Measurements from ENCODE around the gene ACTL10.

Gene ACTL10

DNA sequence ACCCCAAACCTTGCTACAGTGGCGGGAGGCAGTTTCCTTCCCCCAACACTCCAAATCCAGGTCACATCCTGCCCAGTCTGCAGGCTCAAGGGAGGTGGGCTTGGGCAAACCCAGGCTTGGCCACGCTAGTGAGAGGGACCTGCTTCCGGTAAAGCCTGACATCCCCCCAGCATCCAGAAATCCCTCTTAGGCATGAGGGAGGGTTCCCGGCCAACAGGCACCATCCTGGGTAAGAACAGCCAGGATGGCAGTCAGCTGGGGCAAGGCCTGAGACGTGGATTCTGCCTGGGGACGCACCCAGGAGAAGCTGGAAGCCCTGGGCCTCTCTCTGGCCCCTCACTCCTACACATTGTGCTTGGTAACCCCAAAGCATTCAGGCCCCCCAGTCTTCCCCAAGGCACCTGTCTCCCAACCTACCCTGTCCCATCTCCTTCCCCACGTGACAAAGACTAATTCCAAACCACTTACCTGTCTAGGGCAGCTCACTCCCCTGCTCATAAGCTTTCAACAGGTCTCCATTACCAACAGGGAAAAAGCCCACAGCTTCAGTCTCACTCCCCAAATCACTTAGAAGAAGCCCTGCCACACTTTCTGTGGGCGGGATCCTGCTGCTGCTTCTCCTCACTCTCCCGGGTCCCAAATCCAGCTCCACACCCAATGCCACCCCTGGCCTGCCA lies 2.5 kb upstream of the ACTL10 start:
- DNase-seq (ENCODE audit: low spot score) = no peak

DNA sequence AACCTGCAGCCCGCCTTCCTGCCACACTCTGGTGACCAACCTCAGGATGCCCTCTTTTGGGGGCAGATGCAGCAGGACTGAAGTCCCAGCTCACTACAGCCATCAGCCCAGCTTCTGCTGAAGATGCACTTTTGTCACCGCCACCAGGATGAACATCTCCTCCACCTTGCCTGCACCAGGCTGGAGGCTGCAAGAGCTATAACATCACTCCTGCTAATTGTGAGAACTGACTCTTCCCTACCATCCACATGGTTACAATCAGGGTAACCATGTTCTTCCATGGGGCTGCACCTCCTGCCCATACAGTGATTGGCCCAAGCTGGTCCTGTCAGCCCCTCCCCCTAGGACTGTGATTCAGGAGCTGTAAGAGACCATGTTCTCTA lies 2.0 kb upstream of the ACTL10 start:
- no peak for DNase-seq (ENCODE audit: low spot score)

DNA sequence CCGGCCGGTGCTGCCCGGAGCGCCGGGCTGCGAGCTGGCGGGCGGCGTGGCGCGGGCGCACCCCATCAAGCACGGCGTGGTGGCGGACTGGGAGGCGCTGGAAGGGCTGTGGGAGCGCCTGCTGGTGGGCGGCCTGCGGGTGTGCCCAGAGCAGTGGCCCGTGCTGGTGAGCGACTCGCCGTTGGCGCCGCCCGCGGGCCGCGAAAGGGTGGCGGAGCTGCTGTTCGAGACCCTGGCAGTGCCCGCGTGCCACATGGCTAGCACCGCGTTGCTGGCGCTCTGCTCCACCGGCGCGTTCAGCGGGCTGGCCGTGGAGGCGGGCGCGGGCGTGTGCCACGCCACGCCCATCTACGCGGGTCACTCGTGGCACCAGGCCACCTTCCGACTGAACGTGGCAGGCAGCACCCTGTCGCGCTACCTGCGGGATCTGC lies 517 bp downstream of the ACTL10 start:
- peak; percentile 70 for DNase-seq (ENCODE audit: low spot score)

DNA sequence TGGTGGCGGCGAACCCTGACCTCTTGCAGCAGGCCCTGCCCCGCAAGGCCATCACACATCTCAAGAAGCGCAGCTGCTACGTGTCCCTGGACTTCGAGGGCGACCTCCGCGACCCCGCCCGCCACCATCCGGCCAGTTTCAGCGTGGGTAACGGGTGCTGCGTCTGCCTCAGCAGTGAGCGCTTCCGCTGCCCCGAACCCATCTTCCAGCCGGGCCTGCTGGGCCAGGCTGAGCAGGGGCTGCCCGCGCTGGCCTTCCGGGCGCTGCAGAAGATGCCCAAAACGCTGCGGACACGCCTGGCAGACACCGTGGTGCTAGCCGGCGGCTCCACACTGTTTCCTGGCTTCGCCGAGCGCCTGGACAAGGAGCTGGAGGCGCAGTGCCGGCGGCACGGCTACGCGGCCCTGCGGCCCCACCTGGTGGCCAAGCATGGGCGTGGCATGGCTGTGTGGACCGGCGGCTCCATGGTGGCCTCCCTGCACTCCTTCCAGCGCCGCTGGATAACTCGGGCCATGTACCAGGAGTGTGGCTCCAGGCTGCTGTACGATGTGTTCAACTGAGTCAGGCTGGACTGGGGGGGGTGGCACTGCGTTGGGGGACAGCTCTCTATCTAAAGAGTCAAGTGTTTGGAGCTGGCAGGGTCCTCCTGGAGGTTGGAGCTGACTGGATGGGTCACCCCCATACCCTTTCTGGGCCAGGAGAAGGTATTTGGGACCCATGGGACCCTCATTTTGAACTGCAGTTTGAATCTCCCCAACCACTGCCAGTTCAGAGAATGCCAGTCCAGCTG lies 1.1 kb downstream of the ACTL10 start:
- DNase-seq (ENCODE audit: low spot score) = peak; percentile 99

DNA sequence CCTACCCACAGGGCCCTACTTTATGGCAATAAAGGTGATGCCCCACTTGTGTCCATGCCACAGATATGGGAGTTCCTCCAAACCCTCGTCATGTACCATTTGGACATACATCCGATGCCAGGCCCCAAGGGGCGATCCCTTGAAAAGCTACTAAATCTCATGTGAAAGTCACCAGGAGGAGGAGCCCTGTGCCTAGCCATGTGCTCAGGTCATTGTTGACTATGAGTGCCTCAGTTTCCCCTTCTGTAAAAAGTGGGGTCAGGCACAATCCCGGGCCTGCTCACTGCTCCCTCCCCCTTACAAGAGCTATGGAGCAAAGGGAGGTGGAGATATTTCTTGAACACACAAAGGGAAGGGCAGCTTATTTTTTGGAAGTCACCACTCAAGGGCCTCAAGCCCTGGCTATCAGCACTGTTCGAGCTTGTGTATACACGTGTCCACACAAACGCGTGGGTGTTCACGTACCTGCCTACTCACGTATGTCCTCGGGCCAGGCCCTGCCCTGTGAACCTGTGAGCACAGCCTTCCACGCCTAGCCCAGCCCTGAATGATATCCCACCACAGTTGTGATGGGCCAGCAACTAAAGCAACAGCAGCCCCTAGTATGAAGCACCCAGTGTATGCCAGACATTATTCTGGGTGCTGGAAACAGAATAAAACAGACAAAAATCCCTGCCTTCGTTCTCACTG lies 1.9 kb downstream of the ACTL10 start:
- DNase-seq (ENCODE audit: low spot score) = no peak

DNA sequence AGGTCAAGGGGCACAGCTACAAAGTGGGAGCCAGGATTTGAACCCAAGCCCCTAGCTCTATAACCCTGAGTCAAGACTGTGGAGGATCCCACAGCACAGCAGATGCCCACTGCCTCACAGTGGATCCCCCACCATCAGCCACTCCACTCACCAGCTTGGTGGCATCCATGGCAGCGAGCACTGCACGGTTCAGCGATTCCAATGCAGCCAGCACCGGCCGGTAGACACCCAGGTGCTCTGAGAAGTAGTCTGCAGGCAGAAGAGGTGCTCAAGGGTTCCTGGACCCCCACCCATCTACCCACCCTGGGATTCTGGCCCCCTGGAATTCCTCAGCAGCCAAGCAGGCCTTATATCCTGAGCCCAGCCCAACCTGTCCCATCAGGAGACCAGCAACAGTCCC lies 2.5 kb downstream of the ACTL10 start:
- DNase-seq (ENCODE audit: low spot score) = no peak

DNA sequence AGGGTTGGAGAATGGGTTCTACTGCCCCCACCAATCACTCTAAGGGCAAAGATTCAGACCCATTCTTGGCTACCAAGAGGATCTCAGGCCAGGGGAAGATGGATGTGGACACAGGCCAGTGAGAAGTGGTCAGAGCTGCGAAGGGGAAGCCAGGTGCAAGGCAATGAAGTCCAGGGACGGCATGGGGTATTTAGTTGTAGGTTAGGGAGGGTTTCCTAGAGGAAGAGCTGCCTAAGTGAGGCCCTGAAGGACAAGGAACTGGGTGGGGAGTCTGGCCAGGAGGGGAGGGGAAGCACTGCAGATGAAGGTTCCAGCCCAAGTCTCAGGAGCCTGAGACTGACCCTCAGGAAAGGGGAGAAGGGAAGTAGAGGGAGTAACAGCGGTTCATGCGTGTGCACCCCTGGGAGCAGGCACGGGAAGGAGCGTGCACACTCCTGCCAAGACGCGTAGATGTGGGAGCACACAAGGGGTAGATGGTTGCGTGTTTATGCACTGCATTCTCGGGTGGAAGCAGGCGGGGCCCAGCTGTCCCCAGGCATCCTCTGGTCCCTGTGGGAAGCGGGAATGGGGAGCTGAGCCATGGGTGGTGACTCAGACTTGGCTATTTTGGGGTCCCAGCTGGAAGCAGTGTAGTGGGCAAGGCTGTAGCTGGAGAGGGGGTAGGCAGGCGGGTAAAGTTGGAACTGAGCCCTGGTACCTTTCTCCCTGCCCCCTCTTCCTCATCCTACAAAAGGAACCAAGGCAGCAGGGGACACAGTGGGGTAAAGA lies 3.3 kb downstream of the ACTL10 start:
- no peak for DNase-seq (ENCODE audit: low spot score)

DNA sequence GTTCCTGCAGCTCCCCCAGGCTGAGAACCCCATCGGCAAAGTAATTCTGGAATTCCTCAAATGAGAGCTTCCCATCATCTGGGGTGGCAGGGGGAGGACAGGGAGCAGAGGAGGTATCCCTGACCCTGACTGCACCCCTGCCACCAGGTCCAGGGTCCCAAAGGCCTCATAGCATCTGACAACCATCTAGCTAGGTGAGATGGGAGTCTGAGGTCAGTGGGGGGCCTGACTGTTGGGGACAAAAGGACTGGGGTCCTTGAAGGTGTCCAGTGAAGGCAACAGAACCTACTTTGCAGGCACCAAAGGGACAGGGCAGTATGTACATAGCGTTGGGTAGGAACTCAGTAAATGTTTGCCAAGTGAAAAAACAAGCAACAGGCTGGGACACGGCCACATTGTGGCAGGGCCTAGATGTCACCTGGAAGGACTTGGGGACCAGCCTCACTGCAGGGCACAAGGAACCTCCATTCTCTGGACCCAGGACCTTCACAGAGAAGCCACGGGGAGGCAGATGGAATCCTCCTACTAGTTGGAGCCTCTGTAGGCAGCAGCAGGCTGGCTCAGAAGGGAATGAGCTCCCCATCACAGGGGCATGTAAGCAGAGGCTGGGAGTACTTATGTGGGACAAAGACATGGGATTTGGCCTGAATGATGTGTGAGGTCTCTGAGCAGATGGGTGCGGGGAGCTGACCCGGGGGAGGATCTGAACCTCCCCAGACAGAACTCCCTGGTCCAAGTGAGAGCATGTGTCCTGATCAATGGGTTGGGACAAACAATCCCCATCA lies 4.2 kb downstream of the ACTL10 start:
- no peak for DNase-seq (ENCODE audit: low spot score)

DNA sequence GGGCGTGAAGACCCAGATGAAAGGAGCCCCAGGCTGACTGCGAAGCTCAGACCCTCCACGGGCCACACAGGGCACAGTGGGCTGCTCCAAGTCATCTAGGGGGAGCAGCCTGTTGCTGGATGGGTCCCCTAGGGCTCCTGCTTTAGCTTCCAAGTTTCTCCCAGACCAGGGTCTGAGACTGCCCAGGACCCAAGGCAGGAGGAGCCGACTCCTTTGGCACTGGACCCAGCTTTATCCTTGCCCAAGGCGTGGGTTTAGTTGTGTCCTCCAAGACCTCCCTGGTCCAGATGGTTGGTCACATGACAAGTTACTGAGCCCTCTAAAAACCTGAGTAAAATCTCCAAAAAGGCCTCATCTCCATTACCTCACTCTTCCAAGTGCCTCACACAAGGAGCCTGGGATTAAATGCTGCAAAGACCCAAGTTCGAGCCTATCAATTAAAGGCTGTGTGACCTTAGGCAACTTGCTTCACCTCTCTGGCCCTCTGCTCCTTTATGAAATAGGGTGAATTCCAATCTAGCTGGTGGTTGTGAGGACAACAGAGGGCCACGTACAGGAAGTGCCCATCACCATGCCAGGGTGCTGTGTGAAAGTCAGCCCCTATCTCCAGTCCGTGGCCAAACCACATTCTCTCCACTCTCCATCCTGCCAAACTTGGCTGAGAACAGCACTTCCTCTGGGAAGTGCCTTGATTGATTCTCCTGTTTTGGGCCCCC lies 5.0 kb downstream of the ACTL10 start:
- no peak for DNase-seq (ENCODE audit: low spot score)

DNA sequence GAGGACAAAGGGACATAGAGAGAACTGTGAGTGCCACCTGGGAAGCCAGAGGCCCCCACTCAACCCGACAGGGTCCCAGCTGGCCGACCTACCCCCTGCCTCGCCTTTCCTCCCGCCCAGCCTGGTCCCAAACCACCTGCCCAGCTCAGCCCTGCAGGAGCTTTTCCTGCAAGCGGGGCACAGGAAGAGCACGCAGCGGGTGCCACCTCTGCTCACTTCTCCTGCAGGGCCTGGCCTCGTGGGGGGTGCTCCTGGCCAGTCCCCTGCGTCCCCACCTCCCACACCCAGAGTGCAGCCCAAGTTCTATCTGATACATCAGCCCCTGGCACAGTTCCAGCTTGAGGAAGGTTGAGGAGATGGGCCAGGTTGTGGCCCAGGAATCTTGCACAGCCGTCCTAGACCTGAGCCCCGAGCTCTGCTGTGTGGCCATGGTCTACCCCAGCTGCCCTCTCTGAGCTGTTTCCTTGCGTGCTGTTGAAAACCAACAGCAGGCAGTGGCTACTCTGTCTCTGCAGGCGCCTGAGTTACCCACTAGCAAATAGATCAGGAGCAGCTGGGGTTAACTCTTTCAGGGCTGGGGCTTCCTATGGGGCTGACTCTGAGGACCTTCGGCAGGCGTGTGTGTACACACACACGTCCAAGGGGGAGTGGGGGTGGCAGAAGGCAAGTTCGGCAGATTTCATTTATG lies 5.8 kb downstream of the ACTL10 start:
- DNase-seq (ENCODE audit: low spot score) = peak; percentile 73

DNA sequence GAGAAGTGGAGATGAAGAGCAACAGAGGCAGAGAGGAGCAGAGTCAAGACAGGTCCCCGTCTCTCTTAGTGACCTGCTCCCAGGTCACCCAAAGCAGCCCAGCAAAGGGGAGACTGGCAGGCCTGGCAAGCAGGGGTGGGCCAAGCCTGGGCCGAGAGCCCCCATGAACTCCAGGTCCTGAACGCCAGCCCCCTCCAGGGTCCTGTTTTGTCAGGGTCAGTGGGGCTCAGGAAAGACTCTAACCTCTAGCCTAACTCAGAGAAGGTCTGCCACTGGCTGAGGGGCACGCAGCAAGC lies 6.3 kb downstream of the ACTL10 start:
- DNase-seq (ENCODE audit: low spot score) = no peak

DNA sequence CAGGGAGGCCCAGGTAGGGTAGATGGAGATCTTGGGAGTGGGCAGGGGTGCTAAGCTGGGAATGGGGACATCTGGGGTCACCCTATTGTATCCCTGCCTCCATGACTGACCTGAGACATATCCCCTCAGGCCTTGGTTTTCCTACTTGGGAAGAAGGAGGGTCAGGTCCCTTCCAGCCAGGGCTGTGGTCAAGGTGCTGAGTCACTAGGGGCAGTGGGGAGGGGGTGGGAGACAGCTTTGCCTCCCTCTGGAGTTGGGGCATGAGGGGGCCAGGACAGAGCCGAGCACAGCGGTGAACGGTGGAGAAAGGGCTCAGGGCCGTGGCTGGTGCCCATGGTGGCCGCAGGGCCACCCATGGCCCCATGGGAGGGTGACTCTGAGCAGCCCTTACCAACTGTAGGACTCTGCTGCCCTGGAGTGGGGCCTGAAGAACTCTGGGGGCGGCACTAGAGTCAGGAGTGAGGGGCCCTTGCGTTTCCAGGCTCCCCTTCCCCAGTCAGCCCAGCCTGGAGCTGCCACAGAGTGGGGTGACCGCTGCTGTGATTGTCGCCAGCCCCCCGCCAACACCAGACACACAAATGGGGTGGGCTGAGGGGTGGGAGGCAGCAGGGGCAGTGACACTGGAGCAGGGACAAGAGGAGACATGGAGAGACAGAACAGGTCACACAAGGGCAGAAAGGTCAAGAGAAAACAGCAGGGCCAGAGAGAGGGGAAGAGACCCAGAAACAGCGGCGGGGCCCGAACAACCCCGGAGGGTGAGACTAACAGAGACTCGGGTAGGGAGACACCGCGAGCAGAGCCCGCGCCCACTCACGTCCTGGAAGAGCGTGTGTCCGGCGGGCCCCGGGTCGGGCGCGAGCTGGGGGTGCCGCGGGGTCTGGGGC lies 6.9 kb downstream of the ACTL10 start:
- DNase-seq (ENCODE audit: low spot score) = peak; percentile 87

DNA sequence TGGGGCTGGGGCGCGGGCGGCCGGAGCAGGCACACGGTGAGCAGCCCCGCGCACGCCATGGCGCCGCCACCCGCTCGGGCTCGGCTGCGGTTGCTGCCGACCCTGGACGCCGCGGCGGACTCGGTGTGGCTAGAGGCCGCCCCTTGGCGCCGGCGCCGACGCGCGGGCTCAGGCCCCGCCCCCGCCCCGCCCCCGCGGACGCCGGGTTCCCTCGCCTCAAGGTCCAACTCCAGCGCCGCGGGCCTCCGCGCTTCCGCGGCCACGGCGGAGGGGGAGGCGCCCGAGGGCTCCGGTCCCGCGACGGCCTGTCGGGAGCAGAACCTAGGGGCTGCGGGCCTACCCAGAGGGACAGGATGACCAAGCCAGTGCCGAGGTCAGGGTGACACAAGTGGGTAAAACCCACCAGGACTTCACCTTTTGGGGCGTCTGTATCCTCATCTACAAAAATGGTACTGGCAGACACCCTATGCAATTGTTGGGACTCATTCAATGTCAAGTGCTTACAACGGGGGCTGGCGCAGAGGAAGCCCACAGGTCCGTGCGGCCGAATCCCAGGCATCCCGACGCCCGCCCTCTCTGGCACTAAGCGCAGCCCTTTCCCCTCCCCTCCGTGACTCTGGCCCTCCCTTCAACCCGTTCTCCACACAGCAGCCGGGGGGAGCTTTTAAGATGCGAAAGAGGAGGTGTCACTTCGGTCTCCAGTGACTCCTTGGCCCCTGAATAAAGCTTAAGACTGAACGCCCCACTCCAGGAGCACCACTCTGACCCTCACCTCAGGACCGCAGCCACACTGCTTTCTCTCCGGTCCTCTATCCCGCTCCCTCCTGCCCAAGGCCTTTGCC lies 7.8 kb downstream of the ACTL10 start, which contains the start of gene NECAB3:
NECAB3 (minus strand) TSS at position 135 of the 842 bp plus-strand sequence; CDS start at position 59, 76 bp downstream.
- peak; percentile 96 for DNase-seq (ENCODE audit: low spot score)

DNA sequence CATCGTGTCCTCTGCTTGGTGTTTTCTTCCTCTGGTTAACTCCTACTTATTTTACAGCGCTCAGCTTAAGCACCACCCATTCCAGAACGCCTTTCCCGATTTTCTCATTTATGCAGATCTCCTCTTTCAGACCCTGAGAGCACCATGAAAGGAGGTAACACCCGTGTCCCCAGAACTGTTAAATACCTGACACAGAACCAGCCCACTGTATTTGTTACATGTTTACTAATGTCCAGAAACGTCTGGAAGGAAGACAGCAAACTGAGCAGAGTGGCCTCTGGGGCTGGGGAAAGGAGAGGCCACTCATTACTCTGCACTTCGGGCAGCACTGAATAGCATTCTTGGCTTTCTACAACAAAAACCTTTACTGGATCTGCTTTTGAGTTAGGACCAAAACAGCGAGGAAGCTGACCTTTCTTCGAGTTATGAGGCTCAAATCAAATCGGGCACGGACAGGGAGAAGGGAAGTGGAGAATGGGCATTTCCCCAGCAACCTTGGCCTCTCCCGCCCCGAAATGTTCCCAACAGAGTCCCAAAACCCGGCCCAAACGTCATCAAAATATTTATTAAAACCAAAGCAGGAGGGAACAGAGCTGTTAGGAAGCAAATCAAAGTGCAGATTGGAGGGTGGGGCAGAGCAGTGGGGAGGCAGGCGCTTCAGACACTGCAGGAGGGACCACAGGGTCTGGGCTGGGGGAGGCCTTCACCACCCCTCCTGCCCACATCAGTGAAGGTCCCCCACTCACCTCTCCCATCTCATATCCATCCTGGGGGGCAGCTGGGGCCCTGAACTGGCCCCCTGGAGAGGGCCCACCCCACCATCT lies 8.6 kb downstream of the ACTL10 start:
- DNase-seq (ENCODE audit: low spot score) = peak; percentile 50

DNA sequence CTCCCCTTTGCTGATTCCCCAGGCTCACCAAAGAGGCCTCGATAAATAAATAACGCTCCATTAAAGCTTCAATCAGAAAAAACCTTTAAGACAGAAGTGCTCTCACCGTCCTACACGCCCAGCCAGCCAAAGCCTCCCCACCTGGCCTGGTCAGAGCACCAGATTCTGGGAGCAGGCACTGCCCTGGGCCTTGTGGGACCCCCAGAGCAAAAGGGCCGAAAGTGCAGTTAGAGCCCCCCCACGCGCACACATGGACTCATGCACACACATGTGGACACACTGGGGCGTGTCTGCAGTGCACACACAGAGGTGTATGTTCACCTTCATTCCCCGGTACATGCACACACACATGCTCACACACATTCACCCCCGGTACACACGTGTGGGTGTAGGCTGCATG lies 9.4 kb downstream of the ACTL10 start:
- peak; percentile 47 for DNase-seq (ENCODE audit: low spot score)

DNA sequence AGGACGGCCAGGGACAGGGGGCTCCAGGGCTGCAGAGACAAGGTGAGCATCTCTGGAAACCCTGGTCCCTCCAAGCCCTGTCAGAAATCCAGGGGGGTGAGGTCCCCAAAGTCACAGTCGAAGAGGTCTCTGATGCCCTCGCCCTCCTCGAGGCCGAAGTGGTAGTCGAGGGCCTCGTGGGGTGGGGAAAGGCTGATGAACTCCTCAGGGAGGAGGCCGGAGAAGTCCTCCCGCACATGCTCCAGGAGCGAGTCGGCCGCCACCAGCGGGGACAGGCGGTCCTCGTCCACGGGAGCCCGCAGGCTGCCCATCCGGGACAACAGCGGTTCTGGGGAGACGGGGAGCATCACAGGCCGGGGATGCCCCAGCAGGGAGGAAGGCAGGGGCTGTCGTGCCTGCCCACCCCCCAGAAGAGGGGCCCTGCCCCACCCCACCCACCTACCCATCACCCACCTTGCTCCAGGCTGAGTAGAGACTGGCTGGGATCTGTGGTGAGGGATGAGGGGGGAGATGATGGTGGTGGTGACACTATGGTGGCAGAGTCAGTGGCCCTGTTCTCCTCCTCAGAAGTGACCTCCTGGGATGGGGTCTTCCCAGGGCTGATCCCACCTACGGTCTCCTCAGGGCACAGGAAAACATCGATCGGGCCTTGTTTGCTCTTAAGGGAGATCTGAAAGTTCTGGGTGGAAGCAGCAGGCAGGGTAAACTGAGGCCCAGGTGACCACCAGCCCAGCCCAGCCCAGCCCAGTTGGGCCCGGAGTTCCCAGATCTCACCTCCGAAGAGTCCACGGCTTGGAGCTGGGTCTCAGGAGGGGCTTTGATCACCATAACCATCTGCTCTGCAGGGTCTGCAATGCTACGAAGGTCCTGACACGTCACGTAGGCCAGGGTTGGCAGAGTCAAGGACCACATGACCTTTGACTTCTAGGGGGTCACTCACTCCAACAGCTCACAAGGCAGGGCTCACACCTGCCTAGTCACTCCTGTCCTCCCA lies 10.2 kb downstream of the ACTL10 start:
- DNase-seq (ENCODE audit: low spot score) = no peak
